ENCODE results near the gene ACP2. TPM values are rescaled to one million over a fixed set of nuclear protein-coding genes. Genes with fewer than 3 reads are reported as not detected.

Gene ACP2
- total RNA-seq, 1 donor from 2014 or later, result 31.6 TPM

Other genes with a start within 250 kb of the ACP2 start
- 92.9 TPM for gene ARFGAP2, start 71.9 kb downstream of the ACP2 start, total RNA-seq
- 36.9 TPM for gene PACSIN3, start 62.4 kb downstream of the ACP2 start, total RNA-seq
- gene DDB2, start 33.8 kb downstream of the ACP2 start, total RNA-seq, result 49.6 TPM
- 44.1 TPM for gene NR1H3, start 9.2 kb upstream of the ACP2 start, total RNA-seq
- gene MADD, start 21.3 kb upstream of the ACP2 start, total RNA-seq, result 50.1 TPM
- 0.96 TPM for gene MYBPC3, start 103.9 kb upstream of the ACP2 start, total RNA-seq
- 168 TPM for gene SPI1, start 129.7 kb upstream of the ACP2 start, total RNA-seq
- gene SLC39A13, start 159.8 kb upstream of the ACP2 start, total RNA-seq, result 62.0 TPM
- gene PSMC3, start 177.6 kb upstream of the ACP2 start, total RNA-seq, result 79.4 TPM
- gene RAPSN, start 200.3 kb upstream of the ACP2 start, total RNA-seq, result 0.64 TPM

All from upper lobe of right lung (tissue), 1 donor.